VCaP (cell line): ENCODE results near the gene MYBPC2.

Experiments
- H3K27ac ChIP-seq: fragments of 450-650 bp; 2 replicates; pipeline ENCODE4 v1.5.1; 2017
- TF ChIP-seq, protein P1 (sequence below): fragments of 450-650 bp; conservative IDR thresholded peaks from 2 replicates; pipeline ENCODE4 v1.5.1; 2017; ENCODE audit warnings: mild to moderate bottlenecking, moderate library complexity

MYBPC2 gene

DNA sequence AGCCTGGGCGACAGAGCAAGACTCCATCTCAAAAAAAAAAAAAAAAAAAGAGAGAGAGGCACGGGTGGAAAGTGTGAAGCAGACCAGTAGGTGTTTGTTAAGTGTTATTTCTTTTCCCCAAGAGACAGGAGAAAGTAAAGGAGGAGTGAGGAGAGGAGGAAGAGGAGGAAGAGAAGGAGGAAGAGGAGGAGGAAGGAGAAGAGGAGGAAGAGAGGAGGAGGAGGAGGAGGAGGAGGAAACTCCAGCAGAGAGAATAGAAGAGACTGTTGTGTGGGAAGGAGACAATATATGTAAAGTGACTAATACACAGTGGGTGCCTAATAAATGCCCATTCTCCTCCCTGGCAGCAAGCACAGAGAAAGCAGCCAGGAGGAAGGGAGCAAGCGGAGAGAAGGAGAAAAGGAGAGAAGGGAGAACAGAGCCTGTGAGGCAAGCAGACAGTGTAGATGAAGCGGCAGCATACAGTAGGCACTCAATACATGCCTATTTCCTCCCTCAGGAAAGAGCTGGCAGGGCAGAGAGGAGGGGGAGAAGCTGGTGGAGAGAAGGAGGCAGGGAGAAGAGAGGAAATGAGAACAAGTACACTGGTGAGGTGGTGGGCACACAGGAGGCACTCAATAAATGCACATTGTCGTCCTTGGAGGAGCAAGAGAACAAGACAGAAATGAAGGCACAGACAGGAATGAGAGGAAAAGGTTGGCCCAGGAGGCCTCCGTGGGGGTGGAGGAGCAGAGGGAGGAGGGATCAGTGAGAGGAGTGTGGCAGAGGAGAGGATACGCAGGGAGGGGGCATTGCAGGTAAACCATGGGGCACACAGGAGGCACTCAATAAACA is 61.7 kb downstream of the MYBPC2 start:
- TF ChIP-seq, protein P1, sequence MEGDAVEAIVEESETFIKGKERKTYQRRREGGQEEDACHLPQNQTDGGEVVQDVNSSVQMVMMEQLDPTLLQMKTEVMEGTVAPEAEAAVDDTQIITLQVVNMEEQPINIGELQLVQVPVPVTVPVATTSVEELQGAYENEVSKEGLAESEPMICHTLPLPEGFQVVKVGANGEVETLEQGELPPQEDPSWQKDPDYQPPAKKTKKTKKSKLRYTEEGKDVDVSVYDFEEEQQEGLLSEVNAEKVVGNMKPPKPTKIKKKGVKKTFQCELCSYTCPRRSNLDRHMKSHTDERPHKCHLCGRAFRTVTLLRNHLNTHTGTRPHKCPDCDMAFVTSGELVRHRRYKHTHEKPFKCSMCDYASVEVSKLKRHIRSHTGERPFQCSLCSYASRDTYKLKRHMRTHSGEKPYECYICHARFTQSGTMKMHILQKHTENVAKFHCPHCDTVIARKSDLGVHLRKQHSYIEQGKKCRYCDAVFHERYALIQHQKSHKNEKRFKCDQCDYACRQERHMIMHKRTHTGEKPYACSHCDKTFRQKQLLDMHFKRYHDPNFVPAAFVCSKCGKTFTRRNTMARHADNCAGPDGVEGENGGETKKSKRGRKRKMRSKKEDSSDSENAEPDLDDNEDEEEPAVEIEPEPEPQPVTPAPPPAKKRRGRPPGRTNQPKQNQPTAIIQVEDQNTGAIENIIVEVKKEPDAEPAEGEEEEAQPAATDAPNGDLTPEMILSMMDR = no peak
- H3K27ac ChIP-seq = no peak overlapping the region

DNA sequence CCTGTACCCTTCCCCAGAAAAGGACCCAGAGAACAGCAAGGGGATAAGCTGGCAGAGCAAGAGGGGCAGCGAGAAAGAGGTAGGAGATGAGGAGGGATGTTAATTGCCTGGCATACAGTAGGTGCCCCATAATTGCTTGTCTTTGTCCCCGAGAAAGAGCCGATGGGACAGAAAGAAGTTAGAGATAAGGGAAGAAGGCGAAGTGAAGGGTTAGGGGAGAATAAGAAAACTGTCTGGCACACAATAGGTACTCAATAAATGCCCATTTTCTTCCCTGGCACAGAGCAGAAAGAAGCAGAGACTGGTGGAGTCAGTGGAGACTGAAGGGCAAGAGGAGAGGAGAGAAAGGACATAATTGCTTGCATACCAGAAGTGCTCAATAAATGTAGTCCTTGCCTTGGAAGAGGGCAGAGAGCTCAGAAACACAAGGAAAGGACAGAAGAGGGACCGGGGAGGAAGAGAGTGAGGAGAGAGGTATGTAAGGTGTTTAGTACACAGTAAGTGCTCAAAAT is 62.4 kb downstream of the MYBPC2 start:
- no peak overlapping the region for H3K27ac ChIP-seq
- TF ChIP-seq, protein P1 = no peak

DNA sequence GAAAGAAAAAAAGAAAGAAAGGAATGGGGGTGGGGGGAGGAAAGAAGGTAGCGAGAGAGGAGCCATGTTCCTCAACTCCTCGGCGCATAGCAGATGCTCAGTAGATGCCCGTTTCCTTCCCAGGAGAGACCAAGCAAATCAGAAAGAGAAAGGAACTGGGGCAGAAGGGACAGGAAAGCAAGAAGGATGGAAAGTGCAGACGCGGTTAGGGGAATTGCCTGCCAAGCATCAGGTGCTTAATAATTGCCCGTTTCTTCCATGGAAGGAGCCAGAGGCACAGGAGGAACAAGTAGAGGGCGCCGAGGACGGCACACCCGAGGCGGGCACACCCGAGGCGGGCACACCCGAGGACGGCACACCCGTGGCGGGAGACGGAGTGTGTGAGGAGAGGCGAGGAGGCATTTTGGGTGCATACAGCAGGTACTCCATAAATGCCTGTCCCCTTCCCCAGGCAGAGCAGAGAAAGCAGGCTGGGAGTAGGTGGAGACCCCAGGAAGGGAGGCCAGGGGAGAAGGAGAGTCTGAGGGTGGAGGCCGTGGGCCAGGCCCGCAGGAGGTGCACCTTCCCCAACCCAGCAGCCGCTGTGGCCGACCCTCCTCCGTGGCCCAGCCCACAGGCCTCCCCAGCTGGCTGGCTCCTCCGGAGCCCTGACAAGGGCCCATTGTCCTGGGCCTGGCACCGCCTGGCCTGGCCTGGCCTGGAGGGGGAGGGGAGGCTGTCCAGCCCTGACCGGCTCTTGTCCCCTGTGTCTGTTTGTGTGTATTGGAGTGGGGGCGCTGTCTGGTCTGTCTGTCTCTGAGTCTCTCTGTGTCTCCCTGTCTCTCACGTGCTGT is 63.7 kb downstream of the MYBPC2 start:
- TF ChIP-seq, protein P1 = no peak

DNA sequence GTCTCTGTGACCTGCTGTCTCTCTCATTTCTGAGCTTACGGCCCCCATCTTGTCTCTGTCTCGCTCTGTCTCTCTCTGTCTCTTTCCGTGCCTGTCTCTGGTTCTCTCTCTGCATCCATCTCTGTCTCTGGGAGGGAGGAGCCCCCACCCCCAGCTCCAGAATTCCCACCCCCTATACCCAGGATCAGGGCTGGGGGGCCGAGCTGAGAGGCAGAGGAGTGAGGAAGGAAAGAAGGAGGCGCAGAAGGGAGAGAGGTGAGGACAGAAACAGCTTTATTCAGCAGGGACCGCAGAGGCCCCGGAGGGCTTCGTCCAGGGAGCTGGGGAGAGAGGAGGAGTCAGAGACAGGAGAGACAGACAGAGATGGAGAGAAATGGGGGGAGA is 64.3 kb downstream of the MYBPC2 start:
- TF ChIP-seq, protein P1 = no peak
- no peak overlapping the region for H3K27ac ChIP-seq

More for the DNA sequence above, 63.7 kb downstream of the MYBPC2 start:
- H3K27ac ChIP-seq = no peak overlapping the region

DNA sequence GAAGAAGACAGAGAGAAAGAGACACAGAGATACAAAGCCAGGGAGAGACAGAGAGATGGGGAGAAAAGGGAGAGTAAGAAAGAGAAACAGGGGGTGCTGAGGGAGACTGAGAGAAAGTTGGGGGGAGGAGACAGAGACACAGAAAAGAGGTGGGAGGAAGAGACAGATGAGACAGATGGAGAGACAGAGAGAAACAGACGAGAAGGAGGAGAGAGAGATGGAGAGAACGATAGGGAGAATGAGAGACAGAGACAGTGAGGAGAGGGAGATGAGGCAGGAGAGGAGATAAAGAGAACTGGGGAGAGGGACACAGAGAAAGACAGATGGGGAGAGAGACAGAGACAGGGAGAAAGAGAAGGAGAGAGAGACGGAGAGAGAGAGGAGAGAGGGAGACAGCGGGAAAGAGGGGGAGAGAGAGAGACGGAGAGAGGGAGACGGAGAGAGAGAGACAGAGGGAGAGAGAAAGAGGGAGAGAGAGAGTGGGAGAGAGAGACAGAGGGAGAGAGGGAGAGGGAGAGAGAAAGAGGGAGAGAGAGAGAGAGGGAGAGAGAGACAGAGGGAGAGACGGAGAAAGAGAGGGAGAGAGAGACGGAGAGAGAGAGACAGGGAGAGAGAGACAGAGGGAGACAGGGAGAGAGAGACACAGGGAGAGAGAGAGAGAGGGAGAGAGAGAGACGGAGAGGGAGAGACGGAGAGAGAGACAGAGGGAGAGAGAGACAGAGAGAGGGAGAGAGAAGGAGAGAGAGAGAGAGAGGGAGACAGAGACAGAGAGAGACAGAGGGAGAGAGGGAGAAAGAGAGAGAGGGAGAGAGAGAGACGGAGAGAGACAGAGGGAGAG is 65.7 kb downstream of the MYBPC2 start:
- no peak overlapping the region for H3K27ac ChIP-seq
- TF ChIP-seq, protein P1 = no peak

DNA sequence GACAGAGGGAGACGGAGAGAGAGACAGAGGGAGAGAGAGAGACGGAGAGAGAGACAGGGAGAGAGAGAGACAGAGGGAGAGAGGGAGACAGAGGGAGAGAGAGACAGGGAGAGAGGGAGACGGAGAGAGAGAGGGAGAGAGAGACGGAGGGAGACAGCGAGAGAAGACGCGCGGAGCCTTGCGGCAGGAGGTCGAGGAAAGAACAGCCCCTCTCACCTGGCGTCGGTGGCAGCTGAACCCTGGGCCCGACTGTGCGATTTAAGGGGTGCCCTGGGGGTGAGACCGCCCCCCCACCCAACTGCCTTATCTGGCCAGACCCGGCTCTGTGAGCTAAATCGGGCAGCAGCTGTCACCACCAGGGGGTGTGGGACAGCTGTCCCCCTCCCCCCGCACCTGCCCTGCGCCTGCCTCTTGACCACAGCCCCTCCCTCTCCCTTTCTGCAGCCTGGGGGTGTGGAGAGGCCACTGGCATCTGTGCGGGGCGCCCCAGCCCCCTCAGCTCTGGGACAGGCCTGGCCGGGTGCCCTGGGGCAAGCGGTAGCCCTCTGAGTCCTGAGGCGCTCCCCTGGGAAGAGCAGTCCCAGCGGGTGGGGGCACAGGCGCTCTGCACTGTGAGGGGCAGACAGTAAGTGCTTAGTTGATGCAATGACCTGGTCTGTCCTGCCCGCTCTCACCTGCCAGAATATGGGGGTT is 67.5 kb downstream of the MYBPC2 start:
- H3K27ac ChIP-seq = no peak overlapping the region
- TF ChIP-seq, protein P1 = peak; percentile 46
